Stimulated activated CD8-positive, alpha-beta memory T cell treated with anti-CD3 and anti-CD28 coated beads, Interleukin-12 subunit alpha, Interleukin-12 subunit beta, amount 100 ng/mL, for 4 hours (primary cell): ENCODE results near the gene ANKRD6.

Source experiments
- DNase-seq: peaks from one replicate; pipeline ENCODE4 v3.0.0-alpha.2; 2020; ENCODE audit warnings: low read depth

Gene ANKRD6

DNA sequence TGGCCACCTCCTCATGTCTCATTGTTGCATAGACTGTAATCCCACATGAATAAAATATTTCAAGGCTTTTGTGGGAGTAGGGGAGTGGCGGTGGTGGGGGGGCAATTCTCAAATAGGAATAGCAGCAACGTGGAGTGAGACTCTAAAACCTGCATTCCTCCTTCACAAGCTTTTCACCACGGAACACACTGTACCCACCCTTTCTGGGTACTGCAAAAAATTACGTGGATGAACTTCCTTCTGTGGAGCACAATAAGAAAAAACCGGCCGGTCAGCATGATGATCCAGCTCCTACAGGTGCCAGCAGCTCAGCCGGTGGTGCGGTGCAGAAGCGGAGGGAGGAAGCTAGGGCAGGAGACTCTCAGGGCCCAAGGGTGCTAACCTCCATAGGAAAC is 19.9 kb upstream of the ANKRD6 start:
- no peak for DNase-seq

DNA sequence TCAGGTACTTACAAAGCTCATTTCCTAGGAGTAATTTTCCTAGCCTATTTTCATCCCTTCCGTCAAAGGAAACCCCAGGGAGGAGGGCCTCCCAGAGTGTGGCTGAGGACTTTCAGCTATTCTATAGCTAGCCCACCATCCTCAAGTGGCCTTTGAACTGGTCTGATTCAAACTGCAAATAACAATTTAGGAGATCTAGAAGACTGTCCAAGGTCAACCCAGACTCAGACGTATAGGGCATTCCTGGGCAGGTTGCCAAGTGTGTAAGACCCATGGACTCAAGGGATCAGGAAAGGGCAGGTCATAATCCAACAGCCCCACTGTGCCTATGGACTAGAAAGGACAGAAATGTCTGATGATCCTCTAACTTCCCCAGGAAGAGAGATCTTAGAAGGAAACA is 18.7 kb upstream of the ANKRD6 start:
- no peak for DNase-seq

DNA sequence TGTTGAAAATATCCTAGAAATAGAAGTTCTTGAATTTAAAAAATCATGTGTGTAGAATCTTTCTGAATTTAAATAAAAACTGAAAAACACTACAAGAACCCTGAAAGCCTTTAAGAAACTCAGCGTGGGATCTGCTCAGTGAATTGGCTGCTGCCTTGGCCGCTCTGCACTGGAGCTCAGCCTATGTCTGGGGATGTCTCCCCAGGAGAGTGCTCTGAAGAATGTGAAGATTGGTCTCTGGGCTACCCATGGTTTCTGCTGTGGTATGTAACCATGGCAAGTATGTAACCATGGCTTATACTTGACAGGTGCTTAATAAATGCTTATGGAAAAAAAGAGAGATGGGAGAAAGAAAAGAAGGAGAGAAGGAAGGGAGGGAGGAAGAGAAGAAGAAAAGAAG is 17.8 kb upstream of the ANKRD6 start:
- DNase-seq = no peak

DNA sequence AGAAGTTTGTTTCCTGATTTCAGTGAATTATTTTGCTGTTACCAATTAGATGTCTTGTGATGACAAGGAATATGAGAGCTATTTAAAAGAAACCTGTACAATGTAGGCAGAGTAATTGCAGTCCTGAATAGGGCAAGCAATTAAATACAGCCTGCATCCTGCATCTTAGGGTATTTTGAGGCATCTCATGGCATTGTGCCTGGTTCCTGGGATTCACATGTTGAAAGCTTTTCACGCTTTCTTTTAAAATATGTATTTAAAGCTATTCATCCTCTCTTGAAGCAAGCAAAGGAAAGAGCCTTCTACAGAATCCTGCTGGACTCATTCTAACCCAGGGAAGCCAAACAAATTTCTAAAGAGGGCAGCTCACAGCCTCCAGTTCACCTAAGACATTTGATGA is 16.2 kb upstream of the ANKRD6 start:
- DNase-seq = no peak

DNA sequence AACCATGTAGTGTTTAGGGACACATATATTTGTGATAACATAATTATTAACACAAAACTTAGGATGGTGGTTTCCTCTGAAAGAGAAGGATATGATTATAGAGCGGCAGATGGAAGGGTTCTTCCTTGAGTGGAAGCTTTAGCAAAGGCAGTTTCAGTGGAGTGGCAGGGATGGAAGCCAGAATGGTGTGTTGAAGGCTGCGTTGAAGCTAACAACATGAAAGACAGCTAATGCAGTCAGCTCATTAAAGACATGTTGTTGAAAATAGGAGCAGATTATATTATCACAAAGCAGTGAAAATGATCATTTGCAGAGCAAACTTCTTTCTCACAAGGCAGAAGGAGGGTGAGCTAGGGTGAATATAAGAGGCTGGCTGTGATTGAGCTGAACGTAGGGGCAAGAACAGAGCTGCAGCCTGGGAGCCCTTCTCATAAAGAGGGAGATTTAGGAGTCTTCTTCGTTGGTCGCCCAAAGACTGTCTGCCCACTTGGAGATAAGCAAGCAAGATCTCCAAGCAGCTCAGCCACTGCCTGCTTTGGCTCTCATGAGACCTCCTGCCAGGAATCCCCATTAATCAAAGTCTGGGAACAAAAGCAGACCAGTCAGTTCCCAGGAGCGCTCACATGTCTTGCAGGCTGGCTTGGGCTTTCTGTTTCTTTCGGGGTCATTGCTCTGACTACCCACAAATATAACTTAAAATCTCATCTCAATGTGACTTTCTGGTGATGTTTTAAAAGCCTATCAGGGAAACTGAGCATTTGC is 2.6 kb upstream of the ANKRD6 start:
- no peak for DNase-seq

DNA sequence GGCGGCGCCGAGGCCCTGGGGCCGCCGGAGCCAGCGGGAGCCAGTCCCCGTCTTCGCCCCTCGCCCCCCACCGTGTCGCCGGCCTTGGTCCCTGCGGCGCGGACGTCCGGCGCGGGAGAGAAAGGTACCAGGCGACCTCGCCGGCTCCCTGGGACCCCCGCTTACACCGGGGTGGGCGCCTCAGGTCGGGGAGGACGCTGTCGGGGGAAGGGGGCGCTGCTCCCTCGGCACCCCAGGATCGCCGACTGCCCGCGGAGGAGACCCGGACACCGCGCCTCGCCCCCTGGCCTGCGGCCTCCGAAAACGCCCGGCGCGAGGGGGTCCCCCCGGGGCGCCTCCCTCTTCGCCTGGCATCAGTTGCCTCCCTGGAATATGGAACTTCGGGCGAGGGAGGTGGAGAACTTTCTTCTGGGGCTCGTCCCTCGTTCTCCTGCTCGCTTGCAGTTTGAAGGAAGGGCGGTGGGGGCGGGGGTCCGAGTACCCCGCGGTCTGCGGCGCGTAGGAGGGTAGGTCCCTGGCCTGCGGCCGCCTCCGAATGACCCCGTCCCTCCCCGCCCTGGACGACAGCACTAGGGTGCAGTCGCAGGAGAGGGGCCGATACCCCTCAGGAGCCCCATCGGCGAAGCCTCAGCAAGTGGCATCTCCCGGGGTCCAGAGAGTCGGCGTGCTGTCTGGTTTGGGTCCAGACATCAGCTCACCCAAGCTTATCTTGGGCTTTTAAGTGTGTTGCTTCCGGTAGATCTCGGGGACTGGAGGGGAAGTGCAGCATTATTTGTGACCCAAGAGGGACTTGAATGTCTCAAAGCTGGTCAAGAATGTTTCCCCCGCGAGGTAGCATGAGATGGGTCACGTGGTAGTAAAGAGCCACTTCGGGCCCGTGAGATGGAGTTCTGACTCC is 549 bp downstream of the ANKRD6 start:
- peak; percentile 12 for DNase-seq

DNA sequence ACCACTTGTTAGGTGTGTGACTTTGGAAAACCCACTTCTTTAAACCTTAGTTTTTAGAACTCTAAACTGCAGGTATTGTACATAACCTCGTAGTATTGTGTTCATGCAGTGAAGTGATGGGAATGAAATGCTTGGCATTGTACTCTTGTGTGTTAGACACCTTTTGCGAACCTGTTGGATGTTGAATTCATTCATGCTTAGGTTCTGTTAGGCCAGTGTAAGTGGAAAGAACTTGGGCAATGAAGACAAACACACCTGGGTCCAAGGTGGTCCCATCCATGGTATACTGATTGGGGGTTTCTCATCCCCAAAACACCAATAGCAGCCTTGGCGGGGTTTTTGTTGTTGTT is 1.2 kb downstream of the ANKRD6 start:
- no peak for DNase-seq

DNA sequence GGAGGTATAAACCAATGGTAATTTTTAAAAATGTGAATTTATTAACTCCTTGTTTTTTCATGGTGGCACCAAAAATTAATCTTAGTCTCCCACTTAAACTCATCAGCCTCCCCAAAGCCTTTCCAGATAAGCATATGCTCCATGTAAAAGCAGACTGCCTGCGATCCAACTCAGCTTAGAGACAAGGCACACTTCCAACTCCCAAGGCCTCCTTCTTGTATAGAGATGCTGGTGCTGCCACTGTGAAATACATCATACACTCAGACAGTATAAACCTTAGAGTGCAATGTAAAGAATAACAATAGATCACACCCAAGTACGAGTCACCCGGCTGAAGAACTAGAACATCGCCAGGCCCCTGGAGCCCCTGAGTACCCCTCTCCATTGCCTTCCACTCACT is 2.0 kb downstream of the ANKRD6 start:
- DNase-seq = no peak

DNA sequence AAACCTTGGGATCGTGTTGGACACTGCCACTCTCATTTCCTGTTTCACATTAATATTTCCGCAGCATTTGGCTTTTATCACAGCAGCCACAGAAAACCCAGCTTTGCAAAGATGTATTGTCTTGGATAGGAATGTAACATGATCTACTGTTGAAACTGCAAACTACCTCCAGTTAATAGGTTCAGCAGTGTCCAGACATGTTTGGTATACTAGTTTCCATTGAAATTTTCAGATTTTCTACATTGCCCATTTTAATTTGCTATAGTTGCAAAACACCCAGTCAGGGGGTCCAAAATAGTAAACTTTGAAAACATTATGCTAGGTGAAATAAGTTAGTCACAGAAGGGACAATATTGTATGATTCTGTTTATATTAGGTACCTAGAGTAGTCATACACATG is 3.3 kb downstream of the ANKRD6 start:
- DNase-seq = no peak

DNA sequence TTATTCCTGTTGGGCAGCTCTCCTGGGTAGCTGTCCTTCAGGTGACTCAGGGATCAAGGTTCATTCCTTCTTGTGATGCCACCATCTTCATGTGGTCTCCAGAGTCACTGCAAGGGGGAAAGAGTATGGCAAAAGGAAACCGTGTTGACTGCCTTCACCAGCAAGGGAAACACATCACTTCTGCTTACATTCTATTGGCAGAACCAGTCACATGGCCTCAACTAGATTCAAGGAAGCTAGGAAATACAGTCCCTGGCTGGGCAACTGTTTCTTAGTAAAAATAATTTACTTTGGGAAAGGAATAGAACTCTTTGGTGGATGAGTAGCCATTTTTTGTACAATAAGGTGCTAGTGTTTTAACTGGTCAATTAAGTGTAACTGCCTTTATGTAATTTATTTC is 5.3 kb downstream of the ANKRD6 start:
- DNase-seq = no peak

DNA sequence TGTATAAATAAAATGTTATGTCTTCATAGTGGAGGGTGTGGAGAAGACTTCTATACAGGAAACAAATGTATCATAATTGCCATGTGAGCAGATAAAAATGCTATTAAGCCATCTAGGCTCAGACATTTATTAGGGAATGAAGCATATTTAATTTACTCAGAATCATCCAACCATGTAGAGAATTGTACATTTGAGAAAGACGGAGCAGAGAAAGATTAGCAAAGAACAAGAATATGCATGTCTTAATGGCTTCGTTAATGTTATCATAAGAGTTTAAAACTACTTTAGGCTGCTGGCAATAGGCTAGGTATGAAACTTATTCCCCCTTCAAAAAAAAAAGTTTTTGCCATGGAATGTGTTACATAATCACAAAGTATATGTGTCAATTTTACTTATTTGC is 6.1 kb downstream of the ANKRD6 start:
- DNase-seq = no peak

DNA sequence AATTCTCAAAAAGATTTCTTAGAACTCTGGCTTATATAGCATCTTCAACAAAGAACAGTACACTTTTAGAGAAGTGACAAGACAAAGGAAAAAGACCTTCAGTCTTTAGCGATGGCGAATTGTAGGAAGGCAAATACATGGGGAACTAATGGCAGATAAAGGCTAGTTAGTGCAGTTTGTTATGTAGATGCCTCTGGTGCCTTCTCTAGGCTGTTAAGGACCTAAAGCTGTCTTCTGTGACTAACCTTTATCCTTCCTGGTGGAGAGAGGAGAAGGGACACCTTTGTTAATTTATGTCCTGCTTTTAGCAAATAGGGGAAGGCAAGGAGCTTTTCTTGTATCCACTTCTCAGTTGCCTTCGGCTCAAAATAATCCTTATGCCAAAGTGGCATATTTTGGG is 7.2 kb downstream of the ANKRD6 start:
- DNase-seq = no peak

DNA sequence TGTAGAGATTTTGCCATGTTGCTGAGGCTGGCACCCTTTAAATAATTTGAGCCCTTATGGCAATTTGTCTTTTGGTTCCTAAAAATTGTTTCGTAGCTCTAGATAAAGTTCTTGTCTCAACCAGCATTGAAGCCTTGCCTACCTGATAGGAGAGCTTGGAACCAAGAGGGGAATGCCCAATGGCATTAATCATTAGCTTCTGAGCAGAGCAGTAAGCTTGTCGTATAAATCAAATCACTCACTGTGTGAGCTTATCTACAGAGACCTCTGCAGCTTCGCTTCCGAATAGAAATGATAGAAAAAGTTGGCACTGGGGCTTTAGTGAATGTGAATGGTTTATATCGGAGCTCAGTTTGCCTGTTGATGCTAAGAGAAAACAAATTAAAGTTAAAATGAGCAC is 10.7 kb downstream of the ANKRD6 start:
- DNase-seq = no peak

DNA sequence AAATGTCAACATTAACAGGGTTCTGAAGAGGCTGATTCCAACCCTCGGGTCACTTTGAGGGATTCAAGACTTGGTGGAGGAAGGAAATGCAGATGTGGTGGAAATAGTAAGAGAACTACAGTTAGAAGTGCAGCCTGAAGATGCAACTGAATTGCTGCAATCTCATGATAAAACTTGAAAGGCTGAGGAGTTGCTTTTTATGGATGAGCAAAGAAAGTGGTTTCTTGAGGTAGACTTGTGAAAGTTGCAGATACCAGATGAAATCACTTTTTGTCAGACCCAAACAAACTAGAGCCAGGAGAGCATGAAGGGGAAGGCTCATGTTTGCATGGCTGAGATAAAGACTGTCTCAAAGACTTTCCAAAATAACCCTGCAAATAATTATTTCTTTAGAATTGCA is 16.2 kb downstream of the ANKRD6 start:
- DNase-seq = no peak

DNA sequence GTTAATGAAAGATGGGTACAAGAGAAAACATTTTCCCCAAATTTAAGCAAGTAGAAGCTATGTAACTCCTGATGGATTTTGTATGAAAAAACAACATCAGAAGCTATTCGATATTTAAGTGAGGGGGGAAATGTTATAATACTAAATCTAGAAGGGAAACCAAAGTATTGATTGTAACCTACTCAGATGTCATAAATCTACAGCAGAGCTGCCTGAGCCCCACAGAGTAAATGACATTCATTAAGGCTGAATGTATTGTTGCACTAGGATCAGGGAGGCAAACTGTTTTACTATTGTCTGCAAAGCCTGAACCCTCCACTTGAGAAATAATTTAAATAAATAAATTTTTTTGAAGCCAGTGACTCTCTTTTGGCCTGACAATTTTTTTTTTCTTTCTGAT is 19.3 kb downstream of the ANKRD6 start:
- no peak for DNase-seq

DNA sequence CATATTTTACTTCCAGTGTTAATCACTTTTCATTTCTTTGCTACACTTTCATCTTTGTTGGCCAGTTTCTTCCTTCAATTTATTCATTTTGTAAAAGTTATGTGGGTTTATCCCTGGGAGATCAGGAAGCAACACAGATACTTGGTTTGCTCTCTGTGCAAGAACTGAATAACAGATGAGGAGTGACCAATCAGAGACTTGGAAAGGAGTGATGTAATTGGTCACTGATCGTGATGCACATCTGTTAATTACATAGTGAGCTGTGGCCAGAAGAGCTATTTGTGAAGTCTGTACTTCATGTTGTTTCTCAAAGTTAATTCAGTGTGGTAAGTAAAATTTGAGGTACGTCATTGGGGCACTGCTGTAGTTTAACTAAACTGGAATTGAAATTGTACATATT is 21.3 kb downstream of the ANKRD6 start:
- DNase-seq = no peak

DNA sequence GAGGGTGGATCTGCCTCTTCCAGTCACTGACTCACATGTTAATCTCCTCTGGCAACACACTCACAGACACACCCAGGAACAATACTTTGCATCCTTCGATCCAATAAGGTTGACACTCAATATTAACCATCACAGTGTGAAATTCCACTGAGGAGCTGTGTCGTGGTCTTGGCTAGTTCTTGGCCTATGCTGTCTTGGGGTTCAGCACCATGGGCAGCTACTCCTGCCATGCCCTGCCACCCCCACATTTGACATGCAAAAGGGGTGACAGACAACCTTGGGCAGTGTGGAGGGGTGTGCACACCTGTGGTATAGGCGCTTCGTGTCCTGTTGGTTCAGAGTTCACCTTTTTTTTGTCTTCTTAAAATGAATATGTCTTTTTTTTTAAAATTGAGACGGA is 25.8 kb downstream of the ANKRD6 start:
- DNase-seq = no peak

DNA sequence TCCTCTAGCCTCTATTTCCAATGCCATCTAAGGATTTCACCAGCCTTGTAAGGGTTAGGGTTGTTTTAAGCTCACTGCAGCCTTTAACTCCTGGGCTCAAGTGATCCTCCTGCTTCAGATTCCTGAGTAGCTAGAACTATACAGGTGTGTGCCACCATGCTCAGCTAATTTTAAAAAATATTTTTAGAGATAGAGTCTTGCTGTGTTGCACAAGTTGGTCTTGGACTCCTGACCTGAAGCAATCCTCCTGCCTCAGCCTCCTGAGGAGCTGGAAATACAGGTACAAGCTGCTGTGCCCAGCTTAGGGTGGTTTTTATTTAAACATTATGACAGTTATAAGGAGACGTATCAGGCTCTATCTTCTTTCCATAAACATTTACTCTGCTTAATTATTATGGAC is 26.5 kb downstream of the ANKRD6 start:
- DNase-seq = no peak

DNA sequence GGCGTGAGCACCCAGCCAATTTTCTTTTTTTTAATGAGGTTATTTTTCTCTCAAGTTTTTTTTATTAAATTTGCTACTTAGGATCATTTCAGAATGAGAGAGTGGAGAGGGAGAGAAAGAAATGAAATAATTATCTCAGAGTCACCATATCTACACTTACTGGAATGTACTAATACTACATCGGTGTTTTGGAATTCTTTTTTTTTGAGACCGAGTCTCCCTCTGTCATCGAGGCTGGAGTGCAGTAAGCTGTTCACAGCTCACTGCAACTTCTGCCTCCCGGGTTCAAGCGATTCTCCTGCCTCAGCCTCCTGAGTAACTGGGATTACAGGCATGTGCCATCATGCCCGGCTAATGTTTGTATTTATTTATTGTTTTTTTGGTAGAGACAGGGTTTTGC is 27.8 kb downstream of the ANKRD6 start:
- DNase-seq = no peak

DNA sequence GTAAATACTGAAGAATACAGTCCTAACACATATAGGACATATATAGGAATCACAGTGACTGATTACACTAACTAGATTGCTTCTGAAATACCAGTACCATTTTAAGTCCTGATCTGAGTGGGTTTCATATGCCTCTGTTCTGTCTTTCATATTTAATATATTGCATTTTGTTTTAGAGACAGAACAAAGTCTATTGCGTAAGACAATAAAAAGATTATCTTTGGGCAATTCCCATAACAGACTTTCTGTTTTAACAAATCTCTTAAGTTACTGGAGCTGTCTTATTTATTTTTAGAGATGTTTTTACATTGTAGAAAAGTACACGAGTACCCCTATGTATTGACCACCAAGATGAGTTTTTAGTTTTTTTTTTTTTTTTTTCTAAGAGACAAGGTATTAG is 29.6 kb downstream of the ANKRD6 start:
- no peak for DNase-seq

DNA sequence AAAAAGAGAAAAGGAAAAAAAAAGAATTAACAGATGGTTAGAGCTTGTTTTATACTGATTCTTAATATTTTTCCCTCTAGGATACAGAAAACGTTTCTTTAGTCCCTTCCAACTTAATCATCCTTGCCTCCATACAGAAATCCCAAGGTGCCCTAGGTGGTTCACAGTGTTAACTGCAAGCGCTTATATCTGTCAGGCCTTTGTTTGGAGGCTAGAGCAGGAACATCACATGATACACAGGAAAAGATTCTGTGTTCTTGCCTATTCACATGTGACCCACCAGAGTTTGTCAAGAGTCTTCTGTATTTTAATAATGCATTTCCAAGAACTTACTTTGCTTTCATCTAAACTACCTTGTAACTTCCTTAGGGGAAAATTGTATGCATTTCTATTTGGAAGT is 31.3 kb downstream of the ANKRD6 start:
- DNase-seq = no peak

DNA sequence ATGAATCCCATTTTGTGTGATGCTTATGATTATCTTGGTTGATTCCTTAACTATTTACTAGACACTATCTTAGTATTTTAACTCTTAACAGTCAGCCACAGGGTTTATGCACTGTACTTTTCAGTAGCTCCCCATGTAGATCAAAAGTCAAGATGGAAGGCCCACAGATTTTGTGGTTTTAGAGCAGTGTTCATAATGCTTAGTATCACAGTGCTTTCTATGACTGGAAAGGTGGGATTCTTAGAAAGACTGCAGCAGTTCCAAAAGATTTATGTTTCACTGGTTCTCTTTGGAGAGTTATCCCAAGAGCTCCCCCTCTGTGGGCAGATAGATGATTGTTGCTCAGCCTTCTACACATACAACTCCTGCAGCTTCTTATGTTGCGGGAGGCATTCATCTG is 34.5 kb downstream of the ANKRD6 start:
- DNase-seq = no peak

DNA sequence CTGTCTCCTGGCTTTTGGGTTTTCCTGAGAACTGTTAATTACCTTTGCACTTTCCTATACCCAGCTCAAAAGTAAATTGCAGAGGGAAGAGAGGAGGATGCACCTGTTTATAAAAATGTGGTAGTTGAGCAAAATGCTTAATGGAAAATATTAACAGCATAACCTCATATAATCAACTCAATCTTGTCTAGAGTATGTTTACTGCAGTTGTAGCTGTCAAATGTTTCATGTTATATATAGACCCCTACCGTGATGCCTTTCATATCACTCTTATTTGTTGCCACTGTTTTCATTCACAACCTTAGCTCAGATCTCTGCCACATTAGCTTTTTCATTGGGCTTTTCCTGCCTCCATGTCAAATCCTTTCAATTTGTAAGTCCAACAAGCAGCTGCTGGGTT is 36.0 kb downstream of the ANKRD6 start:
- DNase-seq = no peak
